PC-9 (cell line): ENCODE data around the gene GSX1.

Experiments
- EZH2 ChIP-seq: fragments of 200-600 bp; sonication (generic); IDR thresholded peaks from 2 replicates; pipeline ENCODE4 v1.8.0; 2017; ENCODE audit warnings: antibody characterized with exemption, low read depth
- TF ChIP-seq, protein P1 (sequence below): fragments of 200-600 bp; sonication (generic); conservative IDR thresholded peaks from 2 replicates; pipeline ENCODE4 v1.6.1; 2017; ENCODE audit warnings: mixed run types, antibody characterized with exemption, mild to moderate bottlenecking, moderate library complexity

DNA sequence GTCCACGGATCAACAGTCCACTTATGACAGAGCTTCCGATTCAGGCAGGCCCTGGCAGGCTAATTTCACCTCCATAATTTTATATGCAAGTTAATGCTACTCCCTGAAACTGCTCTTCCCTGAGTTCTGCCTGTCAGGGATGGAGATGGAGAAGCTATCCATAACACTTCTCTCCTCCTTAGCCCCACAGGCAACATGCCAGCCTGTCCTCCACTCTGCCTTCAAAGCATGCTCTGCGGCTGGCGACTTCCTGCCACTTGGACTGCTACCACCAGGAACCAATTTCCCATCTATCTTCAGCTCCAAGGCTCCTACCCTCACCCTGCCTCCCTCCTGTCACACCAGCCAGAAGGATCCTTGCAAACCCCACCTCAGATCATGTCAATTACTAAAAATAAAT lies 35.4 kb downstream of the GSX1 start:
- no peak for TF ChIP-seq EZH2
- TF ChIP-seq, protein P1, sequence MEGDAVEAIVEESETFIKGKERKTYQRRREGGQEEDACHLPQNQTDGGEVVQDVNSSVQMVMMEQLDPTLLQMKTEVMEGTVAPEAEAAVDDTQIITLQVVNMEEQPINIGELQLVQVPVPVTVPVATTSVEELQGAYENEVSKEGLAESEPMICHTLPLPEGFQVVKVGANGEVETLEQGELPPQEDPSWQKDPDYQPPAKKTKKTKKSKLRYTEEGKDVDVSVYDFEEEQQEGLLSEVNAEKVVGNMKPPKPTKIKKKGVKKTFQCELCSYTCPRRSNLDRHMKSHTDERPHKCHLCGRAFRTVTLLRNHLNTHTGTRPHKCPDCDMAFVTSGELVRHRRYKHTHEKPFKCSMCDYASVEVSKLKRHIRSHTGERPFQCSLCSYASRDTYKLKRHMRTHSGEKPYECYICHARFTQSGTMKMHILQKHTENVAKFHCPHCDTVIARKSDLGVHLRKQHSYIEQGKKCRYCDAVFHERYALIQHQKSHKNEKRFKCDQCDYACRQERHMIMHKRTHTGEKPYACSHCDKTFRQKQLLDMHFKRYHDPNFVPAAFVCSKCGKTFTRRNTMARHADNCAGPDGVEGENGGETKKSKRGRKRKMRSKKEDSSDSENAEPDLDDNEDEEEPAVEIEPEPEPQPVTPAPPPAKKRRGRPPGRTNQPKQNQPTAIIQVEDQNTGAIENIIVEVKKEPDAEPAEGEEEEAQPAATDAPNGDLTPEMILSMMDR, result no peak
